Ammon's horn (tissue), 1 donor: ENCODE results near the gene LHFPL5.
A peak's percentile ranks its signal among the peaks of the same experiment; 100 is the strongest.

Source experiments
- DNase-seq: peaks from one replicate; pipeline ENCODE4 v3.0.0-alpha.2; 2016; ENCODE audit warnings: low spot score

The LHFPL5 gene

DNA sequence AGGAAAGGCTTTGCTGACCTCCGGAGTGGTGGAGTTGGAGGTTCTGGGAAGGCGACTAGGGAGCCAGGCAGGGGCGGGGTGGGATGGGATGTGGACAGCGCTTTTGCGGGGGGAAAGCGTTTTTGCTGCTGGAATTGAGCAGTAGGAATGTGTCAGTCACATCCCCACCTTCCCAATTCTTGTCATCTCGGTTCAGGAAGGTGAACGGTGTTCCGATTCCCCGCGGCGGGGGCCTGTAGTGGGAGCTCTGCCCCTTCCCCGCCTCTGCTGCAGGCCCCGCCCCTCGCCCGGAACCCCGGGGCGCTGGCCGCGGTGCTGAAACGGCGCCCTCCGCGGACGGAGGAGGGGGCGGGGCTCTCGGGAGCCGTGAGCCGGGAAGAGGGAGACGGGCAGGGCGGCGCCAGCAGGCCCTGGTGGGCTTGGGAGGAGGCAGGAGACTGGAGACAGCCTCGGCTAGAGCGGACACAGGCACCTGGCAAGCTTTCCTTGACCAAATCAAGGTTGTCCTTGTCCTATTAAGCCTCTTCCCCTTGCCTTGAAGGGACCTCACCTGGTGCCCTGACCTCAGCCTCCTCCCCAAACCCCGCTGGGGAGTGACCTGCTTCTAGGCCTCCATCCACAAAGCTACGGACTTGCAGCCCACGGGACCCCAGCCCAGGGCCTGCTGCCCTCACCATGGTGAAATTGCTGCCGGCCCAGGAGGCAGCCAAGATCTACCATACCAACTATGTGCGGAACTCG, at the start of gene LHFPL5:
LHFPL5 (plus strand) TSS at position 357 of the 741 bp plus-strand sequence; CDS start at position 676, 319 bp downstream.
- DNase-seq: no peak

DNA sequence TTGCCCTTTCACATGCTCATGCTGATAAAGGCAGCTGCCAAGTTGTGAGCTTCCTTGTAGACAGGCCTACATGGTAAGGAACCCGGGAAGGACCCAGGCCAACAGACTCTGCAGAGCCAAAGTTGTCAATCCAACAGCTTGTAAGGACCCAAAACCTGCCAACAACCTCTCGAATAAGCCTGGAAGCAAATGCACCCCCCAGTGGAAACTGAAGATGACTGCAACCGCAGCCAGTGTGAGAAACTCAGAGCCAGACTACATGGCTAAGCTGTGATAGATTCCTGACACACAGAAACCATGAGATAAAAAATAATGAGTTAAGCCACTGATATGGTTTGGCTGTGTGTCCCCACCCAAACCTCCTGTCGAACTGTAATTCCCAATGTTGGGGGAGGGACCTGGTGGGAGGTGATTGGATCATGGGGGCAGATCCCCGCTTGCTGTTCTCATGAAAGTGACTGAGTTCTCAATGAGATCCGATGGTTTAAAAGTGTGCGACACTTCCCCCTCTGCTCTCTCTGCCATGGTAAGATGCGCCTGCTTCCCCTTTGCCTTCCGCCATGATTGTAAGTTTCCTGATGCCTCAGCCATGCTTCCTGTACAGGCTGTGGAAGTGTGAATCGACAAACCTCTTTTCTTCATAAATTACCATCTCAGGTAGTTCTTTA, 47.6 kb upstream of the LHFPL5 start:
- peak; percentile 27 for DNase-seq

DNA sequence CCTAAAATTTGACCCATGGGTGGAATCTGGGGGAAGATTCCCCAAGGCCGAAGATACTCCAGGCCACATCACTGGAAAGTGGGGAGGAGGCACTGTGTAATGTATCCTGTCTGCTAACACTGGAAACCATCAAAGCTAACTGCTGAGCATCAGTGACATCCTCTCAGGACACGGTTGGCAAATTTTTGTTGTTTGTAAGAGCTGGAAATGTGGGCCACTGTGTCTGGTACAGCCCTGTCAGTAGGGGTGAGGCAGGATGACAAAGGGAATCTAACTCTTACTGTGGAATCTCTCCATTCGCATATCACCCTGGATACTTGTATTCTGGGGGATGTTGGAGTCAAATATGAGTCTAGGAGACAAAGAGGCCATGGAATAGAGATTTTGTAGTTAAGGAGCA, 45.7 kb upstream of the LHFPL5 start:
- no peak for DNase-seq

DNA sequence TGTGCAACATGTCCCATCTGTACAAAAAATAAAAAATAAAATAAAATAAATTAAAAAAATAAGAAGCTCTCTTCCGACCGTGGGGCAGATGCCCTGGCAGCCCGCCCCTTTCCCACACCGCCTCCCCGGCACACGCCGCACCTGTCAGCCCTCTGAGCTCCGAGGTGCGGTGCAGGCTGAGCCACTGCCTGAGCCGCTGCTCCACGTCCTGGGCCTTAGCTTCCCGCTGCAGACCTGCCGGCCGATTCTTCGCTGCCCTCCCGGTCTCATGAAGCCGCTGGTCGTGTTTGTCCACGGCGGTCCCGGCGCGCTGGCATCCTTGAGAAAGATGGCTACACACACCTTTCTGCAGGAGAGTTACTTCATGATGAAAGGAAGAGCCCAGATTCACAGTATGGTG, 39.4 kb upstream of the LHFPL5 start:
- DNase-seq: no peak

DNA sequence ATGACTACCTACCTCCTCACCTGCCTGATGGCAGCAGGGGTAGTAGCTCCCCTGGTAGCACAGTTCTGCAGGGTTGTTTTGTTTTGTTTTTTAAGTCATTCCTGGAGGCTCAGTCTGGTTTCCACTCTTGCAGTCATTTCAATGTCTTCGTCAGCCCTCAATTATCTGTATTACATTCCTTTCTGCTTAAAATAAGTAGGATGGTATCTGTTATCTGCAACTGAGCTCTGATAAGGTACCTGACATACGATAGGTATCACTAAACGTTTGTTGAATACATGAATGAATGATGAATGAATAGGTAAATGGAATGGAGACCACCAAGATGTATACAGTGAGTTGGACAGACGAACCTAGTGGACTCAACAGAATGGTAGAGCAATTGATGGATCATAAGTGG, 35.9 kb upstream of the LHFPL5 start:
- DNase-seq: no peak

DNA sequence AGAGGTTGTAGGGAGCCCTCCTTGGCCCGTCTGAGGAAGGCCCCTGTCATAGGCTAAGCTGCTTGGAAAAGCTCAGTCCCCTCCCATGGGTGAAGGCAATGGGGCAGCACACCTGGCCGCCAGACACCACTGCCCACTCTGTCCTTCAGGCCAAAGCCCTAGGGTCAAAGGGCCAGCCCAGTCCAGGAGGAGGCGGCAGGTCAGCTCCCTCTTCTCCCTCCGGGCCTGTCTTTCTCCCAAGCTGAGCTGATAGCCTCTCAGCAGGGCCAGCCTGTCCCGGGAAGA, 33.9 kb upstream of the LHFPL5 start:
- no peak for DNase-seq

DNA sequence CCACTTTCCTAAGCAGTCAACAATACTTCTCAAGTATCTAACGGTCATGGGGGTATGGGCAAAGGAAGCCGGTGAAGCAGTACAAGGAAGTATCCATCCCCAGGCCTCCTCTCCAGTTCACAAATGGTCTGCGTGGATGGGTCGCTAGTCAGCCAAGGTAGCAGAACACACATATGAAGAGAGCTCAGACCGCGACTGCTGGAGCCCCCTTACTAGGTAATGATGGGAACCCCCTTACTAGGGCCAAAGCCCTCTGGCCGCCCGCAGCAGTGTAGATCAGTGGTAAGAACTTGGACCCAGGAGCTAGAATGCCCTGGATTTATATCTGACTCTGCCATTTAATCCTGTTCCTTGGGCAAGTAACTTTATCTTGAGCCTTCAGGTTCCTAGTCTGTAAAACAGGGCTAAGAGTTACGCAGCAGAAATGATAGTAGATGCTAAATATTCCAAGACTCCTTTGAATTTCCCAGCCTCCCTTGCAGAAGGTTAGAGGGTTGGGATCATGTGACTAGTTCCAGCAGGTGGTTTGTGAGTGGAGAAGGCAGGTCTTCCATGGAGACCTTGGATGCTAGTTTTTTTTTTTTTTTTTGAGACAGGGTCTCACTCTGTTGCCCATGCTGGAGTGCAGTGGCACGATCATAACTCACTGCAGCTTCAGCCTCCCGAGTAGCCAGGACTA, 30.9 kb upstream of the LHFPL5 start:
- no peak for DNase-seq

DNA sequence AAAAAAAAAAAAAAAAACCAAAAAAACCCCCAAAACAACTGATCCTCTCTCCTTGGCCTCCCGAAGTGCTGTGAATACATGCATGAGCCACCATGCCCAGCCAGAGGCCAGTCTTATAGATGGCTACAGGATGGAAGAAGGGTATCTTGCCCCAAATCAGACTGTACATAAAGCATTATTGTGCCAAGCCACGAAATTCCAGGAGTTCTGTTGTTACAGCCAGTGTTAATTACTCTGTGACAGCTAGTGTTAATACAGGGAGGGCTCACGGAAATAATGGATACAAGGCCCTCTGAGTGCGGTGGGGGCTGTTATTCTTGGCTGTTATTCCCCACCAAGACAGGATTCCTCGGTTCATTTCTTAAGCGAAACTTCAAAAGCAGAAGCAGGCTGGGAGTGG, 30.1 kb upstream of the LHFPL5 start:
- DNase-seq: no peak

DNA sequence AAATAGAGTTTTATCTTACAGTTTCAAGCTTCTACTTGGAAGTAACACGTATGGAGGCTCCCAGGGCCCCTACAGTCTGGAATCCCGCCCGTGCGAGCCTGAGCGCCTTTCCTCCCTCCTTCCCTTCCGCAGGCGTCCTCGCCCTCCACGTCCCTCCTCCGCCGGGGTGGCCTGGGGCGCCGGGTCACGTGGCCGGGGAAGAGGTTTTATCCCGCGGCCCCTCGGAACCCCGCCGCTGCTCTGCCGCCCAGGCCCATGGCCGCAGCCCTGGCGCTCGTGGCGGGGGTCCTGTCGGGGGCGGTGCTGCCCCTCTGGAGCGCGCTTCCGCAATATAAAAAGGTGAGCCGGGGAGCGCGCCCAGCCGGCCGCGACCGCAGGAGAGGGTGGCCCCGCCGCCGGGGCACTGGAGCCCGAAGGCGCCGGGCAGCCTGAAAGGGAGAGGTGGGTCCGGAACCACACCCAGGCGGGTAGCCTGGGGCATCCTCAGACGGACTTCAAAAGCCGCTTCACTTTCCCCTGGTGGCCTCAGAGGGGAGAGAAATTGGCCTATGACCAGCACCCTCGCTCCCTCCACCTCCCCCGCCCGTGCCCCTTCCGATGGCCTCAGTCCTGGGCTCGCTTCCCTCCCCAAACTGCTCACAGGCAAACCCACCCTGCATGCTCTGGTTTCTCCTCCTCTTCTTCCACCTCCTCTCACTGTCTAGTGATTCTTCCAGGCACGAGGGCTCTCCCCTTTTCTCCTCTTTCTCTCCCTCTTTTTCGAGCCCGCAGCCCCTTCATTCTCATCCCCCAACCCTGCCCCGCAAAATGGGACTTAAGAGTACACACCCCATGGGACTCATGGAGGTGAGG, 28.6 kb upstream of the LHFPL5 start, which contains the start of gene CLPSL2:
CLPSL2 (plus strand) TSS at position 235 of the 852 bp plus-strand sequence; CDS start at position 256, 21 bp downstream.
- no peak for DNase-seq

DNA sequence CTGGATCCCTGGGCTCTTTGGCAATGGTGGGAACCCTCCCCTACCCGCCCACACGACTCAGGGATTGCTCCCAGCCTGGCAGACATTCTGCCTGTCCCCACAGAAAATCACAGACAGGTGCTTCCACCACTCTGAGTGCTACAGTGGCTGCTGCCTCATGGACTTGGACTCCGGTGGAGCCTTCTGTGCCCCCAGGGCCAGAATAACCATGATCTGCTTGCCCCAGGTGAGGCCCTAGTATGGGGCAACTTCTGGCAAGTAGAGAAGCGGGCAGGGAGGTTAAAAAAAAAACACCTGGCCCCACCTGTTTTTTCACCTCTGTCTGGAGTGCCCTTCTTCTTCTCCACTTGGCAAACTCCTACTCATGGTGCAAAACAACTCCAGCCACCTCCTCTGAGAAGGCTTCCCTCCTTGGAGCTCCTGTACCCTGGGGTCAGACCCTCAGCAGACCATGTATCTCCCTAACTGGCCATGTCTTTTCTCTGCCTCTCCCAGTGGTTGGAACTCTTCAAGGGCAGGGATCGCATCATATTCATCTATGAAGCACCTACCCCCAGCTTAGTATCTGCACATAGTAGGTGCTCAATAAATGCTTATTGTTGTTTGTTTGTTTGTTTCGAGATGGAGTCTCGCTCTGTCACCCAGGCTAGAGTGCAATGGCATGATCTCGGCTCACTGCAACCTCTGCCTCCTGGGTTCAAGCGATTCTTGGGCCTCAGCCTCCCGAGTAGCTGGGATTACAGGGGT, 27.6 kb upstream of the LHFPL5 start:
- no peak for DNase-seq

DNA sequence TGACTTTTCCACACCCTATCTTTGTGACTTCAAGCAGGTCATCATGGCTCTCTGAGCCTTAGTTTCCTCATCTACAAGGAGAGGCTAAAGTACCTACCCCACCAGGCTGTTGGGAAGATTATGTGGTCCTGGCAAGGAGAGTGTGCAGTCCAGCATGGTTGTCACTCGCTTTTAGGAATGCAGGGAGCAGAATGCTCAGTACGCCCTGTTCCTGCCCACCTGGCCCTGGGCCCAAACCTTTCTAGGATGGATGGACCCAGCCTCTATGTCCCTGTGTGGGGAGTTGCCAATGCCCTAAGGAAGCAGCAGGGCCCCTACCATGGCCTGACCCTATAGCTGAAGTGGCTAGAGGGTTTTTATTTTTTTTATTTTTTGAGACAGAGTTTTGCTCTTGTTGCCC, 26.7 kb upstream of the LHFPL5 start:
- DNase-seq: no peak

DNA sequence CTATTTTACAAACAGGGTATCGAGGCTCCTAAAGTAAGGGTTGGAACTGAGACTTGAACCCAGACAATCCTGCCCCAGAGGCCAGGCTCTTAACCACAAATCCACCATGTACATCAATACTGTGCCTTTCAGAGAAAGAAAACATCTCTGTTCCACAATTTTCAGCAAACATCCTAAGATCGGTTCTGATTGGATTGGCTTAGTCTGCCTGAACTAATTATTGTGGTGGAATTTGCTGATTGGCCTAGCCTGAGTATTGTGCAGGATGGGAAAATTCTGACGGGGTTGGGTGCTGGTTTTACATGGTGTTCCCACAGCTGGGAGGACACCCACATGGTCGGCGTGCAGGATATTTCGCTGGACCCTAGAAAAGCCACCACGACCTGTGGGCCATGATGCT, 24.4 kb upstream of the LHFPL5 start, which contains the start of gene CLPSL1:
CLPSL1 (plus strand) TSS at position 301 of the 400 bp plus-strand sequence; CDS start at position 393, 92 bp downstream.
- no peak for DNase-seq

DNA sequence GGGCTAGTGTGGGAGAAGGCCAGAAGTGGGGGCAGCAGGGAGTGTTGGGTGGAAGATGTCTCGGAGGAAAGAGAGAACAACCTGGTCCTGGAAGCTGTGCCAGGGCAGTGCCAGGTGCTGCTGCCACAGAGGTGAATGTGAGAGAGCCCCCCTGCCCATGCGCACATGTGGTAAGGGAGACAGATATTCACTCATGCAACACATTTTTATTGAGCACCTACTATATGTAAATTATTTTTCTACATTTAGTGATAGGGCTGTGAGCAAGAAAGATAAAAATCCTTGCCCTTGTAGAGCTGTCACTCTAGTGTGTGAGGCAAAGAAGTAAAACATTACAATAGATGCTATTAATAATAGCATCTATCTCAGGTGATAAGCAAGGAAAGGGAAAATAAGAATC, 23.9 kb upstream of the LHFPL5 start:
- no peak for DNase-seq

DNA sequence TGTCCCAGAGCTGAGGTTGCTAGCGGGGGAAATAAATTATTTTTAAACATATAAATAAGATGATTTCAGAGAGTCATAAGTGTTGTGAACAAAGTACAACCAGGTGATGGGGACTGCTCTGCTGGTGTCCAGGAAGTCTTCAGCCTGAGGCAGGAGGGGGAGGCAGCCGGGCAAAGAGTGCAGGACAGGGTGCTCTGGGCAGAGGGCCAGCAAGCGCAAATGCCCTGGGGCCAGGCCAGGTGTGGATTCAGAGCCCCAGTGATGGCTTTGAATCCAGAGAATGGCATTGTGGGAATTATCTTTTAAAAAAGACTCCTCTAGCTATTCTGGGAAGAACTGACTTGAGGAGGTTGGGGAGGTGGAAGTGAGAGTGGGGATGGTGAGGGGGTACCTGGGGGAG, 22.7 kb upstream of the LHFPL5 start:
- DNase-seq: no peak

DNA sequence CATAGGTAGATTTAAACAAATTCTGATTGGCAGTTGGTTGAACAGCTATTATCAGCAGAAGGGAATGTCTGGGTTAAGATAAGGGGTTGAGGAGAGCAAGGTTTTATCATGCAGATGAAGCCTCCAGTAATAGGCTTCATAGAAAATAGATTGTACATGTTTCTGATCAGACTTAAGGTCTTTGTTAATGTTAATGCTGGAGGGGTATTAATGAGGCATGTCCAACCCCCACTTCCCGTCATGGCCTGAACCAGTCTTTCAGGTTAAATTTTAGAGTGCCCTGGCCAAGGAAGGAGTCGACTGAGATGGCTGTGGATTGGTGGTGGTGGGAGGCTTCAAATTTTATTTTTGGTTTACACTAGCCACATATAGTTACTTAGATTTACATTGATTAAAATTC, 21.0 kb upstream of the LHFPL5 start:
- DNase-seq: no peak

DNA sequence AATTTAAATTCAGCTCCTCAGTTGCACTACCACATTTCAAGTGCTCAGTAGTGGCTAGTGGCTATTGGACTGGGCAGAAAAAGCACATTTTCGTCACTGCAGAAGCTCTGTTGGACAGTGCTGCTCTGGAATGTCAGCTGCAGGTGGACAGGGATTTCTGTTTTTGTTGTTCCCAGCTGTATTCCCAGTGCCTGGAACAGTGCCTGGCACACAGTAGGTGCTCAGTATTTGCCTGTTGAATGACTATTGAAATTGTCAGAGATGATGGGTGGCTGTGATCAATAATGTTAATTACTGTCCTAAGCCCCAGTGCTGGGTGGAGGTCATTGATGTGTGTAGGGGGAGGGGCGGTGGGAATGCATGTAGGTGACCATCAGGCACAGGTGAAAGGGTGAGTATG, 18.9 kb upstream of the LHFPL5 start:
- no peak for DNase-seq

DNA sequence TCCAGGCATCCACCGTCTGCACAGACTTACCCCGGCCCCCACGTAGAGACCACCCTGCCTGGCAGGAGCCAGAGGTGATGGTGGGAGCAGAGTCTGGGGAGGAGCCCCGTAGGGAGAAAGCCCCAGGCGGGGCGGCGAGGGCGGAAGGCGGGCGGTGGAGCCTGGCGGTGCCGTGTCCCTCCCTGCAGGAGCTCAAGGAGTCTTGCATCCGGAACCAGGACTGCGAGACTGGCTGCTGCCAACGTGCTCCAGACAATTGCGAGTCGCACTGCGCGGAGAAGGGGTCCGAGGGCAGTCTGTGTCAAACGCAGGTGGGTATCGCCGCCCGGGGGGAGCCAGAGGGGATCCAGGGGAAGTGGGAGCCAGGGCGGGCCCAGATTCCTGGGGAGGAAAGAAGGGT, 18.3 kb upstream of the LHFPL5 start:
- no peak for DNase-seq

DNA sequence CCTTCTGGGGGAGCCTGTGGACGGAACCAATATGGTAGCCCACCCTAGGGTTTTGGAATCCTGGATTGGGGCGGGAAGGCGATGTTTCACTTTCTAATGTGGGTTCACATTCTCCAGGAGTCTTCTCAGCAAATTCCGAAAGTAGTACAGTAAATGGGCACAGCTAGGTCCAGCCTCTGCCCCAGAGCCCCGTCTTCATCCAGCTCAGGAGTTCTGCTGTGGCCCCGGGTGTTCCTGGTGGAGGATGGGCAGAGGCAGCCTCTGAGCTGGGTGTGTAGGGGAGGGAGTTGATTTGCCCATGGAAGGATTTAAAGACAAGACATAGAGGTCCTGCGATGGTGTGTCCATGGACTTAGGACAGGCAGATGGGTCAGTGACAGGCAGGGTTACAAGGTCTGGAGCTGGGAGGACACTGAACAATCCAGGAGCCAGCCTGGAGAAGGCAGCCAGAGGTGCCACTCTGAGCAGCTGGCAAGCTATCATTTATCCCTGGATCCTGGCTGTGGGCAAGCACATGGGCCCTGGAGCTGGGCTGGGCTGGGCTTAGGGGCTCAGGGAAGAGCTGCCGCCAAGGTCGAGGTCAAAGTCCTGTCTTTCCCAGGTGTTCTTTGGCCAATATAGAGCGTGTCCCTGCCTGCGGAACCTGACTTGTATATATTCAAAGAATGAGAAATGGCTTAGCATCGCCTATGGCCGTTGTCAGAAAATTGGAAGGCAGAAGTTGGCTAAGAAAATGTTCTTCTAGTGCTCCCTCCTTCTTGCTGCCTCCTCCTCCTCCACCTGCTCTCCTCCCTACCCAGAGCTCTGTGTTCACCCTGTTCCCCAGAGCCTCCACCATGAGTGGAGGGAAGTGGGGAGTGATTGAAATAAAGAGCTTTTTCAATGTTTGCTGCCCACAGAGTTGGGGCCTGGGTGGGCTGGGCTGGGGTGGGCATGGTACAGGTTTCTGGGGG, 17.6 kb upstream of the LHFPL5 start:
- DNase-seq: no peak

DNA sequence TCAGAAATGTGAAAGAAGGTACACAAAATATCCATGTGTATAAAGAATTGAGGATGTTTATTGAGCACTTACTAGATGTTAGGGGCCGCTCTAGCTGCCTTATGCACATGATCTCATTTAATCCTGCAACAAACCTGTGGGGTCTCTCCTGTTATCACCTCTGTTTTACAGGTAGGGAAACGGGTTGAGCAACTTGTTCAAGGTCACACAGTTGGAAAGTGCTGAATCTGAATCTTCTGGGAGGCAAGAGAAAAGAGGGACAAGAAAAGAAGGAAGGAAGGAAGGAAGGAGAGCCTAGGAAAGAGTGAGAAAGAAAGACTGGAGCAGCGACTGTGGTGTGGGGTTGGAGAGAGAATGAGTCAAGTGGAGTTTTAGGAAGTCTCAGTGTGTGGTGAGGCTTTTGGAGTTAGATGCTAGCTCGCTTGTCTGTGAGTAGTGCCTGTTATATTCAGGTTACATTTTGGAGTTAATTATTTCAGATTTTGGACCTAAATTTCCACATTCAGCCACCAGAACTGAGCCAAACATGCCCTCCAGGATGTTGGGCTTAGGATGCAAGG, 16.6 kb upstream of the LHFPL5 start:
- DNase-seq: no peak

DNA sequence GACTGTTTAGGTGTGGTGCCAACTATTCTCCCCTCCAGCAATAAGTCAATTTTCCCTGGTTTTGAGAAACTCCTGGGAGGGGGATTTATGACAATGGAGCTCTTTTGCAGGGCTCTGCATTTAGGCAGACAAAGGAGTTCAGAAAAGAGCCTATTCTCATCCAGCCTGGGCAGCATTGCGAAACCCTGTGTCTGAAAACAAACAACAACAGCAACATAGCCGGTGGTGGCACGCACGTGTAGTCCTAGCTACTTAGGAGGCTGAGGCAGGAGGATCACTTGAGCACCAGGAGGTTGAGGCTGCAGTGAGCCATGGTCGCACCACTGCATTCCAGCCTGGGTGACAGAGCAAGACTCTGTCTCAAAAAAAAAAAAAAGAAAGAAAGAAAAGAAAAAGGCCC, 14.5 kb upstream of the LHFPL5 start:
- no peak for DNase-seq
